ENCODE measurements around the gene SELENOV. TPM values are rescaled to one million over a fixed set of nuclear protein-coding genes. Genes with fewer than 3 reads are reported as not detected.

SELENOV gene
- total RNA-seq, 1 donor, result not detected

GRCh38 chr19:39550197-39550596, 35.3 kb downstream of the SELENOV start:
- no peak for DNase-seq (ENCODE audit: insufficient read length, low spot score, missing footprints)
- Histone ChIP-seq H3K4me1 (ENCODE audit: insufficient read depth, low read length) (no peaks in the 10 kb centered on the region), H3K9me3 (ENCODE audit: low read depth, low read length) (no peaks in the 10 kb centered on the region), H3K36me3 (ENCODE audit: insufficient read depth, low read length) (no peaks in the 10 kb centered on the region), H3K27ac (ENCODE audit: low read depth, low read length) (no peak overlapping the region), H2AFZ (ENCODE audit: low read length) (no peak overlapping the region), H3K4me3 (ENCODE audit: insufficient read depth, low read length) (no peak overlapping the region), H3K27me3 (ENCODE audit: insufficient read depth, low read length) (peaks cover 10% of the 10 kb centered on the region), H4K20me1 (ENCODE audit: insufficient read depth, low read length) (no peaks in the 10 kb centered on the region), H3K4me2 (ENCODE audit: insufficient read depth, low read length) (no peak overlapping the region), H3K79me2 (ENCODE audit: insufficient read depth, low read length) (no peaks in the 10 kb centered on the region)
- no peak for TF ChIP-seq CTCF (IDR thresholded peaks at IDR 0.05; ENCODE audit: extremely low read depth, low read depth, low read length)

GRCh38 chr19:39553082-39553652, 38.2 kb downstream of the SELENOV start:
- H4K20me1 ChIP-seq (ENCODE audit: insufficient read depth, low read length), result no peaks in the 10 kb centered on the region

GRCh38 chr19:39554701-39555311, 39.9 kb downstream of the SELENOV start:
- Histone ChIP-seq H3K27me3 (ENCODE audit: insufficient read depth, low read length) (peaks cover 6% of the 10 kb centered on the region), H3K27ac (ENCODE audit: low read depth, low read length) (no peak overlapping the region), H3K4me1 (ENCODE audit: insufficient read depth, low read length) (no peaks in the 10 kb centered on the region), H4K20me1 (ENCODE audit: insufficient read depth, low read length) (no peaks in the 10 kb centered on the region), H3K36me3 (ENCODE audit: insufficient read depth, low read length) (no peaks in the 10 kb centered on the region), H3K4me3 (ENCODE audit: insufficient read depth, low read length) (no peak overlapping the region), H3K9me3 (ENCODE audit: low read depth, low read length) (no peaks in the 10 kb centered on the region), H3K79me2 (ENCODE audit: insufficient read depth, low read length) (no peaks in the 10 kb centered on the region), H2AFZ (ENCODE audit: low read length) (no peak overlapping the region), H3K4me2 (ENCODE audit: insufficient read depth, low read length) (no peak overlapping the region)
- DNase-seq (ENCODE audit: insufficient read length, low spot score, missing footprints), result no peak
- no peak for TF ChIP-seq CTCF (IDR thresholded peaks at IDR 0.05; ENCODE audit: extremely low read depth, low read depth, low read length)

More at GRCh38 chr19:39553082-39553652, 38.2 kb downstream of the SELENOV start:
- Histone ChIP-seq H3K79me2 (ENCODE audit: insufficient read depth, low read length) (no peaks in the 10 kb centered on the region), H3K4me2 (ENCODE audit: insufficient read depth, low read length) (no peak overlapping the region), H3K4me1 (ENCODE audit: insufficient read depth, low read length) (no peaks in the 10 kb centered on the region), H3K4me3 (ENCODE audit: insufficient read depth, low read length) (no peak overlapping the region), H3K27ac (ENCODE audit: low read depth, low read length) (no peak overlapping the region), H3K27me3 (ENCODE audit: insufficient read depth, low read length) (peaks cover 6% of the 10 kb centered on the region), H3K9me3 (ENCODE audit: low read depth, low read length) (no peaks in the 10 kb centered on the region), H3K36me3 (ENCODE audit: insufficient read depth, low read length) (no peaks in the 10 kb centered on the region), H2AFZ (ENCODE audit: low read length) (no peak overlapping the region)
- no peak for DNase-seq (ENCODE audit: insufficient read length, low spot score, missing footprints)
- TF ChIP-seq CTCF (IDR thresholded peaks at IDR 0.05; ENCODE audit: extremely low read depth, low read depth, low read length), result no peak

- Histone ChIP-seq H3K79me2 (ENCODE audit: insufficient read depth, low read length) (no peaks in the 10 kb centered on the region), H3K4me3 (ENCODE audit: insufficient read depth, low read length) (no peak overlapping the region), H3K36me3 (ENCODE audit: insufficient read depth, low read length) (no peaks in the 10 kb centered on the region), H3K4me1 (ENCODE audit: insufficient read depth, low read length) (no peaks in the 10 kb centered on the region), H3K9me3 (ENCODE audit: low read depth, low read length) (no peaks in the 10 kb centered on the region), H3K4me2 (ENCODE audit: insufficient read depth, low read length) (no peak overlapping the region), H3K27me3 (ENCODE audit: insufficient read depth, low read length) (peaks cover 6% of the 10 kb centered on the region), H4K20me1 (ENCODE audit: insufficient read depth, low read length) (no peaks in the 10 kb centered on the region), H2AFZ (ENCODE audit: low read length) (no peak overlapping the region), H3K27ac (ENCODE audit: low read depth, low read length) (no peak overlapping the region)
- no peak for DNase-seq (ENCODE audit: insufficient read length, low spot score, missing footprints)
- TF ChIP-seq CTCF (IDR thresholded peaks at IDR 0.05; ENCODE audit: extremely low read depth, low read depth, low read length), result no peak
Observed at GRCh38 chr19:39555883-39556282, 40.9 kb downstream of the SELENOV start.
